HEK293 (cell line): Measurements from ENCODE around the gene UNC50.
A peak's percentile ranks its signal among the peaks of the same experiment; 100 is the strongest.
"Not testable (repeated sequence)": the region's sequence is repeated elsewhere in the genome, so short reads cannot be mapped to it uniquely, and the experiment has no call there.

ENCODE experiments used
- CTCF ChIA-PET: fragments of 350-600 bp; formaldehyde crosslinking; extraction: SDS; loops from one replicate; lab custom pipeline; 2021; ENCODE audit warnings: antibody characterized with exemption; lab: Yijun Ruan, JAX
- POLR2A ChIA-PET: fragments of 300-600 bp; formaldehyde crosslinking; extraction: SDS; loops from one replicate; lab custom pipeline; 2020; ENCODE audit warnings: antibody characterized with exemption, inconsistent platforms; lab: Yijun Ruan, JAX
- H3K27ac ChIP-seq: fragments of 200-500 bp; sonication (Bioruptor generic); 2 replicates; pipeline ENCODE4 v1.5.1; 2014; ENCODE audit warnings: low read depth, low read length, control low read depth, inconsistent platforms; ENCODE audit errors: extremely low read depth
- H3K36me3 ChIP-seq, 2 experiments: fragments of 200-500 bp in 1 of 2; sonication (Bioruptor generic) in 1 of 2; 1 replicate in 1 of 2; 2 replicates in 1 of 2; pipeline ENCODE4 v1.5.1; 2014 to 2017; ENCODE audit warnings: inconsistent platforms in 2 of 2, low read length in 2 of 2; ENCODE audit not compliant: control insufficient read depth in 2 of 2, insufficient read depth in 1 of 2
- H3K4me1 ChIP-seq: fragments of 200-500 bp; sonication (Bioruptor generic); 2 replicates; pipeline ENCODE4 v1.5.1; 2014; ENCODE audit warnings: mild to moderate bottlenecking, low read length, inconsistent platforms; ENCODE audit not compliant: control insufficient read depth, insufficient read depth
- H3K4me3 ChIP-seq: 2 replicates; pipeline ENCODE4 v1.5.1; 2011; ENCODE audit warnings: low read depth, mild to moderate bottlenecking, control low read depth, low read length, moderate library complexity
- H3K9me3 ChIP-seq: fragments of 200-500 bp; sonication (Bioruptor generic); 2 replicates; pipeline ENCODE4 v1.5.1; 2014; ENCODE audit warnings: low read depth, low read length, inconsistent platforms; ENCODE audit not compliant: control insufficient read depth, insufficient read depth
- KLF8 ChIP-seq: fragments of 450-650 bp; formaldehyde crosslinking; IDR thresholded peaks from 2 replicates; pipeline ENCODE4 v1.5.1; 2016; ENCODE audit warnings: missing biosample characterization, missing genetic modification characterization
- ZIC2 ChIP-seq: fragments of 450-650 bp; formaldehyde crosslinking; IDR thresholded peaks from 2 replicates; pipeline ENCODE4 v1.5.1; 2016; ENCODE audit warnings: missing biosample characterization, missing genetic modification characterization
- ZNF10 ChIP-seq: fragments of 450-650 bp; formaldehyde crosslinking; IDR thresholded peaks from 2 replicates; pipeline ENCODE4 v1.5.1; 2017; ENCODE audit warnings: missing biosample characterization, missing genetic modification characterization
- ZNF184 ChIP-seq: fragments of 450-650 bp; IDR thresholded peaks from 2 replicates; pipeline ENCODE4 v1.5.1; 2018; ENCODE audit warnings: missing biosample characterization, mild to moderate bottlenecking, missing genetic modification characterization
- ZNF335 ChIP-seq: fragments of 450-650 bp; formaldehyde crosslinking; conservative IDR thresholded peaks from 2 replicates; pipeline ENCODE4 v1.5.1; 2016; ENCODE audit warnings: missing biosample characterization, missing genetic modification characterization
- ZNF513 ChIP-seq: fragments of 450-650 bp; IDR thresholded peaks from 2 replicates; pipeline ENCODE4 v1.5.1; 2018; ENCODE audit warnings: missing biosample characterization, missing genetic modification characterization
- ZNF624 ChIP-seq: fragments of 450-650 bp; formaldehyde crosslinking; IDR thresholded peaks from 2 replicates; pipeline ENCODE4 v1.5.1; 2017; ENCODE audit warnings: missing biosample characterization, missing genetic modification characterization
- ZNF658 ChIP-seq: fragments of 450-650 bp; formaldehyde crosslinking; IDR thresholded peaks from 2 replicates; pipeline ENCODE4; 2016; ENCODE audit warnings: missing biosample characterization, missing genetic modification characterization
- ZNF660 ChIP-seq: fragments of 450-650 bp; IDR thresholded peaks from 2 replicates; pipeline ENCODE4 v1.5.1; 2018; ENCODE audit warnings: missing biosample characterization, mild to moderate bottlenecking, missing genetic modification characterization
- ZNF664 ChIP-seq: fragments of 450-650 bp; formaldehyde crosslinking; IDR thresholded peaks from 2 replicates; pipeline ENCODE4 v1.5.1; 2016; ENCODE audit warnings: missing biosample characterization, missing genetic modification characterization
- ZNF791 ChIP-seq: fragments of 450-650 bp; formaldehyde crosslinking; IDR thresholded peaks from 2 replicates; pipeline ENCODE4 v1.5.1; 2016; ENCODE audit warnings: missing biosample characterization, missing genetic modification characterization
- ZSCAN16 ChIP-seq: fragments of 450-650 bp; formaldehyde crosslinking; IDR thresholded peaks from 2 replicates; pipeline ENCODE4 v1.5.1; 2016; ENCODE audit warnings: missing biosample characterization, missing genetic modification characterization
- TF ChIP-seq, protein P1 (sequence below): fragments of 450-650 bp; formaldehyde crosslinking; optimal IDR thresholded peaks from 2 replicates; pipeline ENCODE3; 2016; ENCODE audit warnings: missing biosample characterization, mild to moderate bottlenecking, missing genetic modification characterization
- TF ChIP-seq, protein P2 (sequence below): fragments of 450-650 bp; formaldehyde crosslinking; IDR thresholded peaks from 2 replicates; pipeline ENCODE4 v1.5.1; 2017; ENCODE audit warnings: missing biosample characterization, missing genetic modification characterization
- TF ChIP-seq, protein P3 (sequence below): fragments of 450-650 bp; formaldehyde crosslinking; IDR thresholded peaks from 2 replicates; pipeline ENCODE4 v1.5.0; 2017; ENCODE audit warnings: missing biosample characterization, missing genetic modification characterization, borderline replicate concordance

Gene UNC50

GRCh38 chr2:98586551-98587140, 21.7 kb upstream of the UNC50 start (continued):
- TF ChIP-seq ZNF513 = no peak
- TF ChIP-seq ZNF791 = no peak
- no peak for TF ChIP-seq ZSCAN16 (tag by site-specific recombination)
- TF ChIP-seq ZNF10 = no peak

- no peak for TF ChIP-seq ZNF660
- 0 out of 2 replicates have a peak, but pooled peaks have one; percentile 20 for TF ChIP-seq ZNF664 (tag by site-specific recombination)
- peak; percentile 74 for TF ChIP-seq ZIC2 (tag by site-specific recombination)
- TF ChIP-seq, all 188 proteins: peak for 2
- POLR2A ChIA-PET = no interaction called here
- Histone ChIP-seq H3K4me1 (no peaks in the 10 kb centered on the region; the same call in 1 of the 2 replicates), H3K27ac (no peak overlapping the region), H3K36me3 (peaks cover 4 to 27% of the 10 kb centered on the region in 2 experiments; a peak in 2 of 3 replicates), H3K9me3 (no peaks in the 10 kb centered on the region), H3K4me3 (no peak overlapping the region)
- CTCF ChIA-PET = no interaction called here
Measured at GRCh38 chr2:98588880-98589431, 19.4 kb upstream of the UNC50 start.

DNA sequence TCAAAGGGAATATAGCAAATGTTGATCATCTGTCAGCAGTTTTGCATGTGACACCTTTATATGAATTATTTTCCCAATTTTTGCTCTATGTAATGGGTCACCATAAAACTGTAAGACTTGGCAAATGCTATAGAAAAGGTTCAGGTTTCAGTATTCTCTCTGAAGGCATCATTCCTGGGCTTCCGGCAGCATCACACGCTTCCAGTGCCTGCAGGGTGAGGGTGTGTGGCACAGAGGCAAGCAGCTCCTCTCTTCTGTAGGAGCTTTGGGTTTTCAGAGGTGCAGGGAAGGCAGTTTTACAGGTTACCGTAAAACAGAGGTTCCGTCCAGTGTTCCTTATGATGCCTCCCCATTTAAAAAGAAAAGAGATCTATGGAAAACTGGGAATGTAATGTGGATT, 18.9 kb upstream of the UNC50 start:
- H3K27ac ChIP-seq = no peak overlapping the region
- CTCF ChIA-PET = no interaction called here
- H3K9me3 ChIP-seq = no peaks in the 10 kb centered on the region
- TF ChIP-seq KLF8 (tag by site-specific recombination) = no peak
- TF ChIP-seq, all 188 proteins: peak for 0
- Histone ChIP-seq H3K4me3 (no peak overlapping the region), H3K36me3 (peaks cover 4 to 23% of the 10 kb centered on the region in 2 experiments; a peak in 2 of 3 replicates), H3K4me1 (no peaks in the 10 kb centered on the region; the same call in 1 of the 2 replicates)
- POLR2A ChIA-PET = no interaction called here

GRCh38 chr2:98592565-98592964, 15.8 kb upstream of the UNC50 start:
- no peaks in the 10 kb centered on the region for H3K9me3 ChIP-seq
- TF ChIP-seq ZNF335 (tag by site-specific recombination) (no peak), ZNF658 (tag by site-specific recombination) (no peak), ZNF184 (tag by site-specific recombination) (no peak), ZNF624 (no peak)
- TF ChIP-seq, protein P1, sequence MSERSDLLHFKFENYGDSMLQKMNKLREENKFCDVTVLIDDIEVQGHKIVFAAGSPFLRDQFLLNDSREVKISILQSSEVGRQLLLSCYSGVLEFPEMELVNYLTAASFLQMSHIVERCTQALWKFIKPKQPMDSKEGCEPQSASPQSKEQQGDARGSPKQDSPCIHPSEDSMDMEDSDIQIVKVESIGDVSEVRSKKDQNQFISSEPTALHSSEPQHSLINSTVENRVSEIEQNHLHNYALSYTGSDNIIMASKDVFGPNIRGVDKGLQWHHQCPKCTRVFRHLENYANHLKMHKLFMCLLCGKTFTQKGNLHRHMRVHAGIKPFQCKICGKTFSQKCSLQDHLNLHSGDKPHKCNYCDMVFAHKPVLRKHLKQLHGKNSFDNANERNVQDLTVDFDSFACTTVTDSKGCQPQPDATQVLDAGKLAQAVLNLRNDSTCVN = no peak
- TF ChIP-seq, protein P2, sequence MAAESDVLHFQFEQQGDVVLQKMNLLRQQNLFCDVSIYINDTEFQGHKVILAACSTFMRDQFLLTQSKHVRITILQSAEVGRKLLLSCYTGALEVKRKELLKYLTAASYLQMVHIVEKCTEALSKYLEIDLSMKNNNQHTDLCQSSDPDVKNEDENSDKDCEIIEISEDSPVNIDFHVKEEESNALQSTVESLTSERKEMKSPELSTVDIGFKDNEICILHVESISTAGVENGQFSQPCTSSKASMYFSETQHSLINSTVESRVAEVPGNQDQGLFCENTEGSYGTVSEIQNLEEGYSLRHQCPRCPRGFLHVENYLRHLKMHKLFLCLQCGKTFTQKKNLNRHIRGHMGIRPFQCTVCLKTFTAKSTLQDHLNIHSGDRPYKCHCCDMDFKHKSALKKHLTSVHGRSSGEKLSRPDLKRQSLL (tag by site-specific recombination) = no peak
- TF ChIP-seq, protein P3, sequence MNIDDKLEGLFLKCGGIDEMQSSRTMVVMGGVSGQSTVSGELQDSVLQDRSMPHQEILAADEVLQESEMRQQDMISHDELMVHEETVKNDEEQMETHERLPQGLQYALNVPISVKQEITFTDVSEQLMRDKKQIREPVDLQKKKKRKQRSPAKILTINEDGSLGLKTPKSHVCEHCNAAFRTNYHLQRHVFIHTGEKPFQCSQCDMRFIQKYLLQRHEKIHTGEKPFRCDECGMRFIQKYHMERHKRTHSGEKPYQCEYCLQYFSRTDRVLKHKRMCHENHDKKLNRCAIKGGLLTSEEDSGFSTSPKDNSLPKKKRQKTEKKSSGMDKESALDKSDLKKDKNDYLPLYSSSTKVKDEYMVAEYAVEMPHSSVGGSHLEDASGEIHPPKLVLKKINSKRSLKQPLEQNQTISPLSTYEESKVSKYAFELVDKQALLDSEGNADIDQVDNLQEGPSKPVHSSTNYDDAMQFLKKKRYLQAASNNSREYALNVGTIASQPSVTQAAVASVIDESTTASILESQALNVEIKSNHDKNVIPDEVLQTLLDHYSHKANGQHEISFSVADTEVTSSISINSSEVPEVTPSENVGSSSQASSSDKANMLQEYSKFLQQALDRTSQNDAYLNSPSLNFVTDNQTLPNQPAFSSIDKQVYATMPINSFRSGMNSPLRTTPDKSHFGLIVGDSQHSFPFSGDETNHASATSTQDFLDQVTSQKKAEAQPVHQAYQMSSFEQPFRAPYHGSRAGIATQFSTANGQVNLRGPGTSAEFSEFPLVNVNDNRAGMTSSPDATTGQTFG (tag by site-specific recombination) = no peak
- H3K27ac ChIP-seq = no peak overlapping the region
- peaks cover 3 to 26% of the 10 kb centered on the region in 2 experiments; a peak in 2 of 3 replicates for H3K36me3 ChIP-seq
- ChIA-PET POLR2A (no interaction called here), CTCF (interaction anchor here (1.0 kb wide), 1 partner anchor 23 kb away, joined by 3 read pairs; no protein-coding TSS in a partner anchor)
- no peak overlapping the region for H3K4me3 ChIP-seq
- no peaks in the 10 kb centered on the region; the same call in 1 of the 2 replicates for H3K4me1 ChIP-seq

DNA sequence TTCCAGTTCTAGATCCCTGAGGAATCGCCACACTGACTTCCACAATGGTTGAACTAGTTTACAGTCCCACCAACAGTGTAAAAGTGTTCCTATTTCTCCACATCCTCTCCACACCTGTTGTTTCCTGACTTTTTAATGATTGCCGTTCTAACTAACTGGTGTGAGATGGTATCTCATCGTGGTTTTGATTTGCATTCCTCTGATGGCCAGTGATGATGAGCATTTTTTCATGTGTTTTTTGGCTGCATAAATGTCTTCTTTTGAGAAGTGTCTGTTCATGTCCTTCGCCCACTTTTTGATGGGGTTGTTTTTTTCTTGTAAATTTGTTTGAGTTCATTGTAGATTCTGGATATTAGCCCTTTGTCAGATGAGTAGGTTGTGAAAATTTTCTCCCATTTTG, 13.7 kb upstream of the UNC50 start:
- H3K36me3 ChIP-seq = peaks cover 23 to 44% of the 10 kb centered on the region in 2 experiments
- CTCF ChIA-PET, POLR2A ChIA-PET, H3K27ac ChIP-seq, H3K9me3 ChIP-seq, H3K4me1 ChIP-seq, H3K4me3 ChIP-seq: not testable (repeated sequence)
